ENCODE measurements around the gene CTSW. TPM values are rescaled to one million over a fixed set of nuclear protein-coding genes. Genes with fewer than 3 reads are reported as not detected.

The CTSW gene
- total and polyA plus RNA-seq, 5 experiments from 2014 or later = 52.1 to 495 (median 255) TPM

DNA sequence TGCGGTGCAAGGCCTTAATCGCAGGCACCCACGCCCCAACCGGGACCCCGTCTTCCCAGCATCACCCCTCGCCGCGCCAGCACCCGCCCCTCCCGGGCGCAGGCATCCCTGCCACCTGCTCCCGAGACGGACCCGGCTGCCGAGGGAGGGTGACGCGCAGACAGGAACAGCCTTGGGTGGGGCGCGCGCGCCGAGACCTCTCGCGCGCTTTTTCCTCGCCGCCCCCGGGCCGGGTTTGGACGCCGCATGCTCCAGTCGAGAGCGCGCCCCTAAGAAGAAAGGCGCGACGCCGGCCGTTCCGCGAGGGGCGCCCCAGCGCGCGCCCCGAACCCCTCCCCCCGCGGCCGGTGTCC lies 22.2 kb upstream of the CTSW start:
- Mint-ChIP-seq H3K27me3 (no peaks in the 10 kb centered on the region), H3K4me1 (peaks cover 28 to 63% (median 55%) of the 10 kb centered on the region in 4 donors), H3K36me3 (peaks cover 4 to 42% (median 17%) of the 10 kb centered on the region in 3 donors), H3K4me3 (peak overlapping the region; percentile 61 to 96 (median 92)), H3K27ac (peak overlapping the region in 4 of 10 donors; percentile 43 to 95 (median 94)), H3K9me3 (no peaks in the 10 kb centered on the region)
- POLR2A ChIA-PET = interaction anchor here (0.6 to 12.6 kb wide), 20 partner anchors 9 to 1627 kb away, joined by 3 to 405 read pairs (median 5); partner anchors contain the start of genes BANF1, C11orf68, CCDC85B and CTSW
- ATAC-seq = no peak
- peak; percentile 46 to 82 (median 72) for DNase-seq

GRCh38 chr11:65857853-65858680 lies 21.6 kb upstream of the CTSW start, which contains the start of gene CFL1:
TSS of gene CFL1 (minus strand) at chr11:65858180. CDS start at chr11:65858099, 81 bp downstream.
- H3K27ac Mint-ChIP-seq = peak within 1 kb of the TSS; percentile 79 to 99 (median 96)
- peak; percentile 90 to 98 (median 96) for DNase-seq
- H3K9me3 Mint-ChIP-seq = no peaks in the 10 kb centered on the region
- ATAC-seq = peak; percentile 62 to 69
- H3K4me3 Mint-ChIP-seq = peak within 1 kb of the TSS; percentile 91 to 99 (median 96)
- no peaks in the 10 kb centered on the region for H3K27me3 Mint-ChIP-seq
- H3K36me3 Mint-ChIP-seq = peaks cover 4 to 48% (median 17%) of the 10 kb centered on the region in 3 donors
- peaks cover 31 to 66% (median 59%) of the 10 kb centered on the region in 4 donors for H3K4me1 Mint-ChIP-seq
- POLR2A ChIA-PET = interaction anchor here (0.5 to 12.6 kb wide), 29 partner anchors 13 to 1628 kb away, joined by 3 to 405 read pairs (median 6); partner anchors contain the start of genes BANF1, C11orf68, CCDC85B and CTSW

GRCh38 chr11:65858681-65859087 lies 21.0 kb upstream of the CTSW start:
- Mint-ChIP-seq H3K9me3 (no peaks in the 10 kb centered on the region), H3K27me3 (no peaks in the 10 kb centered on the region), H3K27ac (peak overlapping the region; percentile 67 to 99 (median 96)), H3K4me1 (peaks cover 31 to 62% (median 57%) of the 10 kb centered on the region in 4 donors), H3K4me3 (peak overlapping the region; percentile 91 to 99 (median 96)), H3K36me3 (peaks cover 4 to 48% (median 14%) of the 10 kb centered on the region in 3 donors)
- POLR2A ChIA-PET = interaction anchor here (0.5 to 12.6 kb wide), 40 partner anchors 9 to 1541 kb away, joined by 3 to 405 read pairs (median 5); partner anchors contain the start of genes BANF1, C11orf68, CCDC85B and CTSW
- DNase-seq = no peak
- no peak for ATAC-seq

- Mint-ChIP-seq H3K9me3 (no peaks in the 10 kb centered on the region), H3K4me1 (peaks cover 33 to 56% (median 52%) of the 10 kb centered on the region in 4 donors), H3K36me3 (peaks cover 4 to 48% (median 11%) of the 10 kb centered on the region in 3 donors), H3K4me3 (peak overlapping the region; percentile 91 to 99 (median 96)), H3K27me3 (no peaks in the 10 kb centered on the region), H3K27ac (peak overlapping the region; percentile 93 to 99 (median 96))
- peak; percentile 89 to 100 (median 95) for DNase-seq
- POLR2A ChIA-PET = interaction anchor here (0.6 to 12.6 kb wide), 46 partner anchors 7 to 1542 kb away, joined by 3 to 405 read pairs (median 6); partner anchors contain the start of genes BANF1, C11orf68, CCDC85B and CTSW
- peak; percentile 64 to 65 for ATAC-seq
These were observed 20.4 kb upstream of the CTSW start for GRCh38 chr11:65859095-65859811.

DNA sequence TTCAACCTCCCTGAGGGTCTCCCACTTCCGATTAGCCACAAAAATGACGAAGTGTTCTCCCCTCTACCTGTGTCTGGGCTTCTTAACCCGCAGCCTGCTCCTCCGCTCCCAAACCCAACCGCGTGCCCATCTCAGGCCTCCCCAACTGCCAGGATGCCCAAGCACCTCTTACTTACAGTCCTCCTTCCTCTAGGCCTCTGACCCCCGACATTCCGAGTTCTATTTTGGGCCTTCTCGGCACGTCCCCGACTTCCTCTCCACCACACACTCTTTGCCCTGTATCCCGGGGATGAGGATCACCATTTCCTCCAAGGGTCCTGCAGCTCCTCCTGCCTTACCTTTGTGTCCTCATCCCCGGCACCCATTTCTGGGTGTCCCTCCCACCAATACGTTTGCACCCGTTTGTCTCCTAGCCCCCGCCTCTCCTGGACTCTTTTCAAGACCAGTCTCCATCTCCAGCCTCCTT lies 19.8 kb upstream of the CTSW start:
- Mint-ChIP-seq H3K4me3 (peak overlapping the region; percentile 91 to 99 (median 96)), H3K9me3 (no peaks in the 10 kb centered on the region), H3K27ac (peak overlapping the region; percentile 93 to 99 (median 96)), H3K27me3 (no peaks in the 10 kb centered on the region), H3K4me1 (peaks cover 28 to 50% (median 46%) of the 10 kb centered on the region in 4 donors), H3K36me3 (peaks cover 0 to 47% (median 8%) of the 10 kb centered on the region in 3 donors)
- ATAC-seq = peak; percentile 0 to 3
- POLR2A ChIA-PET = interaction anchor here (0.6 to 12.6 kb wide), 44 partner anchors 8 to 1542 kb away, joined by 3 to 405 read pairs (median 7); partner anchors contain the start of genes BANF1, C11orf68, CCDC85B and CTSW
- DNase-seq = peak in 1 of 10 donors; percentile 18

GRCh38 chr11:65860278-65861164 lies 19.1 kb upstream of the CTSW start, which contains the start of gene MUS81:
TSS of gene MUS81 (plus strand) at chr11:65860433. CDS start at chr11:65860754, 321 bp downstream.
- Mint-ChIP-seq H3K36me3 (peaks cover 0 to 48% (median 8%) of the 10 kb centered on the region in 3 donors), H3K9me3 (no peaks in the 10 kb centered on the region), H3K4me1 (peaks cover 30 to 45% (median 41%) of the 10 kb centered on the region in 4 donors), H3K27me3 (no peaks in the 10 kb centered on the region), H3K4me3 (peak within 1 kb of the TSS; percentile 91 to 99 (median 96)), H3K27ac (peak within 1 kb of the TSS; percentile 93 to 99 (median 96))
- peak; percentile 41 to 50 for ATAC-seq
- peak; percentile 90 to 98 (median 95) for DNase-seq
- POLR2A ChIA-PET = interaction anchor here (0.6 to 12.6 kb wide), 43 partner anchors 11 to 1543 kb away, joined by 3 to 405 read pairs (median 7); partner anchors contain the start of genes BANF1, C11orf68, CCDC85B and CTSW

GRCh38 chr11:65861165-65861505 lies 18.5 kb upstream of the CTSW start:
- Mint-ChIP-seq H3K27ac (peak overlapping the region; percentile 72 to 99 (median 87)), H3K4me3 (peak overlapping the region; percentile 86 to 99 (median 96)), H3K4me1 (peaks cover 30 to 42% (median 35%) of the 10 kb centered on the region in 4 donors), H3K36me3 (peaks cover 0 to 46% (median 5%) of the 10 kb centered on the region in 3 donors), H3K9me3 (no peaks in the 10 kb centered on the region), H3K27me3 (no peaks in the 10 kb centered on the region)
- POLR2A ChIA-PET = interaction anchor here (0.7 to 12.6 kb wide), 13 partner anchors 10 to 247 kb away, joined by 3 to 405 read pairs (median 17); partner anchors contain the start of genes C11orf68, CCDC85B, CTSW and EFEMP2
- ATAC-seq = no peak
- no peak for DNase-seq

- Mint-ChIP-seq H3K4me3 (peak overlapping the region; percentile 86 to 99 (median 96)), H3K36me3 (peaks cover 0 to 43% (median 4%) of the 10 kb centered on the region in 3 donors), H3K9me3 (no peaks in the 10 kb centered on the region), H3K27me3 (no peaks in the 10 kb centered on the region), H3K4me1 (peaks cover 26 to 36% (median 31%) of the 10 kb centered on the region in 4 donors), H3K27ac (peak overlapping the region in 9 of 10 donors; percentile 19 to 99 (median 89))
- DNase-seq (peak in 1 of 10 donors; percentile 60), ATAC-seq (no peak)
- POLR2A ChIA-PET = interaction anchor here (0.9 to 12.6 kb wide), 8 partner anchors 9 to 222 kb away, joined by 3 to 405 read pairs (median 10); partner anchors contain the start of genes CCDC85B, CTSW, EFEMP2 and FIBP
These were observed 18.0 kb upstream of the CTSW start for GRCh38 chr11:65861533-65862183.

DNA sequence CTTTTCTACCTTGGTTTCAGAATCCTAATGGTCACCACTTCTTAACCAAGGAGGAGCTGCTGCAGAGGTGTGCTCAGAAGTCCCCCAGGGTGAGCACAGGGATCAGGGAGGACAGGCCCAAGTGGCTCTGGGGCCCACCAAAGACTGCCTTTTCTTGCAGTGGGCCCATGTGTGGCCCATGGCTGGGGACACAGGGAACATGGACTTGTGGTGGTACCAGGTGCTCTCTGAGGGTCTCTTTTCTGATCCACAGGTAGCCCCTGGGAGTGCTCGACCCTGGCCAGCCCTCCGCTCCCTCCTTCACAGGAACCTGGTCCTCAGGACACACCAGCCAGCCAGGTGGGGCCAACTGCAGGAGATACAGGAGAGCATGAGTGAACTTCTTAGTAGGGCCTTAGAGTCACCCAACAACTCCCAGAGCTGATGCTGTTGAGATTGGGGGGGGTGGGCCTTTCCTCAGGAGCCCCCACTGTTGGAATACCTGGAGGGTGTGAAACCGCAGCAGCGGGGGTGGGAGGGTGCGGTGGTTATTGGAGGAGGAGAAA lies 17.4 kb upstream of the CTSW start:
- DNase-seq = no peak
- peak overlapping the region in 4 of 10 donors; percentile 27 to 76 (median 60) for H3K27ac Mint-ChIP-seq
- ATAC-seq = no peak
- H3K9me3 Mint-ChIP-seq = no peaks in the 10 kb centered on the region
- peak overlapping the region in 8 of 10 donors; percentile 13 to 96 (median 50) for H3K4me3 Mint-ChIP-seq
- peaks cover 0 to 47% (median 2%) of the 10 kb centered on the region in 3 donors for H3K36me3 Mint-ChIP-seq
- no peaks in the 10 kb centered on the region for H3K27me3 Mint-ChIP-seq
- peaks cover 24 to 38% (median 30%) of the 10 kb centered on the region in 4 donors for H3K4me1 Mint-ChIP-seq
- POLR2A ChIA-PET = interaction anchor here (7.6 to 12.6 kb wide), 2 partner anchors 9 to 24 kb away, joined by 187 to 405 read pairs; partner anchors contain the start of genes CCDC85B, CTSW, EFEMP2 and FIBP

Measured in naive thymus-derived CD8-positive, alpha-beta T cell (primary cell).